HG03135 (cell line): ENCODE measurements around the gene MT1E.
"Not testable (repeated sequence)": the region's sequence is repeated elsewhere in the genome, so short reads cannot be mapped to it uniquely, and the experiment has no call there.

ENCODE experiments used
- ATAC-seq: cut with Tn5 transposase; IDR thresholded peaks from one replicate; pipeline ENCODE4 v1.9.1; 2021; ENCODE audit warnings: mild to moderate bottlenecking, moderate library complexity; ENCODE audit not compliant: unreplicated experiment

MT1E gene

GRCh38 chr16:56643080-56643778, 17.6 kb downstream of the MT1E start:
- ATAC-seq: no peak

GRCh38 chr16:56643833-56644232, 18.3 kb downstream of the MT1E start:
- ATAC-seq: no peak

GRCh38 chr16:56645311-56645710, 19.7 kb downstream of the MT1E start:
- ATAC-seq: no peak

- no peak for ATAC-seq
These were observed 20.3 kb downstream of the MT1E start for GRCh38 chr16:56645838-56646237.

- ATAC-seq: no peak
These were observed 22.3 kb downstream of the MT1E start for GRCh38 chr16:56647641-56648431.

GRCh38 chr16:56649271-56649670, 23.7 kb downstream of the MT1E start:
- no peak for ATAC-seq

GRCh38 chr16:56649820-56650219, 24.2 kb downstream of the MT1E start:
- no peak for ATAC-seq

GRCh38 chr16:56651586-56651985, 26.0 kb downstream of the MT1E start, which contains the start of gene MT1B:
Gene MT1B, plus strand, starts transcription at chr16:56651886. Its CDS starts 68 bp downstream, at chr16:56651954.
- no peak for ATAC-seq

GRCh38 chr16:56652600-56652999, 27.0 kb downstream of the MT1E start:
- no peak for ATAC-seq

GRCh38 chr16:56653218-56653617, 27.6 kb downstream of the MT1E start:
- no peak for ATAC-seq

GRCh38 chr16:56657555-56658326, 32.2 kb downstream of the MT1E start, which contains the start of gene MT1F:
Gene MT1F, plus strand, starts transcription at chr16:56657959. Its CDS starts 100 bp downstream, at chr16:56658059.
- ATAC-seq: no peak

GRCh38 chr16:56658327-56658875, 32.8 kb downstream of the MT1E start:
- ATAC-seq: no peak

- no peak for ATAC-seq
These were observed 37.1 kb downstream of the MT1E start for GRCh38 chr16:56662357-56663354.

- no peak for ATAC-seq
These were observed 38.9 kb downstream of the MT1E start for GRCh38 chr16:56664506-56664905.

GRCh38 chr16:56665286-56666261, 40.0 kb downstream of the MT1E start:
- not testable (repeated sequence) for ATAC-seq

GRCh38 chr16:56667581-56668571, 42.3 kb downstream of the MT1E start, which contains the start of gene MT1G:
Gene MT1G, minus strand, starts transcription at chr16:56668065. Its CDS starts 72 bp downstream, at chr16:56667993.
- ATAC-seq: no peak
